Measurements from ENCODE around the gene PANK4. TPM values are rescaled to one million over a fixed set of nuclear protein-coding genes. Genes with fewer than 3 reads are reported as not detected.

Gene PANK4
- total and polyA plus RNA-seq, 10 of the 15 experiments (the other 5 are each of a cell fraction or from before 2014, with no cell fraction given) = 0.35 to 38.0 (median 18.6) TPM

DNA sequence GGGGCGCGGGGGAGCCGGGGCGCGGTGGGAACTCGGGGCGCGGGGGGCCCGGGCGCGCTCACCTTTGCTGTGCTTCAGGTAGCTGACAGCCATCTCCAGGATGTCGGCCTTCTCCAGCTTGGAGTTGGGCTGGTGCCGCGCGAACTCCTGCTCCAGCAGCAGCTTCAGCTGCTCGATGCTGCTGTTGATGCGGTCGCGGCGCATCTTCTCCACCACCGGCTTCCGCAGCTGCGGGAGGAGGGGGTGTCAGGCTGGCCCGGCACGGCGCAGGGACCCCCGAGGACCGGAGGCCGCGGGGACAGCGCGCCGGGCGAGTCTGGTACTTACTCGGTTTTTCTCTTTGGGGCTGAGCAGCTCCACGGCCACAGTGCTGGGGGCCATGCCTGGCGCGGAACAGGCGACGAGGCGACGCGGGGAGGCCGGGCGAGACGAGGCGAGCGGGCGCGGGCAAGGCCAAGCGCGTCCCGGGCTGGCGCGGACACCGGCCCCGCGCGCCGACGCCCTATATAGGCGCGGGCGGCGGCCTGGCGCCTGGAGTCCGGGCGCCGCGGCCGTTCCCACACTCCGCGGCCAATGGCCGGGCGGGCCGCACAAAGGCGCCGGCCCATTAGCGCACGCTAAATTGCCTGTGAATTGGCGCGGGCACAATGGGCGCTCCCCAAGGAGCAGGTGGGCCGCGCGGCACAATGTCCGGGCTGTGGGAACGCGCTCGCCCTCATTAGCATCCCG lies 3.6 kb upstream of the PANK4 start, which contains the start of gene HES5:
HES5 (minus strand) TSS at position 480 of the 729 bp plus-strand sequence; CDS start at position 381, 99 bp downstream.
- TF ChIP-seq SUZ12 (IDR thresholded peaks at IDR 0.05; ENCODE audit: unreplicated experiment) (peak; percentile 91), HDAC6 (IDR thresholded peaks at IDR 0.05; ENCODE audit: unreplicated experiment) (peak; percentile 76), SIN3A (IDR thresholded peaks at IDR 0.05; ENCODE audit: low read depth, low read length) (no peak)
- H3K4me2 ChIP-seq (ENCODE audit: control insufficient read depth, insufficient read depth) = peak within 1 kb of the TSS; percentile 53
- no peak within 1 kb of the TSS for H3K27ac ChIP-seq (ENCODE audit: control insufficient read depth, insufficient read depth)
- peaks cover 17% of the 10 kb centered on the region for H3K4me1 ChIP-seq (ENCODE audit: control insufficient read depth, insufficient read depth, low read length)
- BruUV-seq (replicated peaks) = no TSS peak
- peaks cover 11% of the 10 kb centered on the region for H3K79me2 ChIP-seq (ENCODE audit: control insufficient read depth, insufficient read depth, low read length)
- POLR2A ChIA-PET = interaction anchor here (1.6 kb wide), 1 partner anchor 15 kb away, joined by 4 read pairs; no protein-coding TSS in a partner anchor
- ATAC-seq = no peak
- H3K9me3 ChIP-seq (replicated peaks; ENCODE audit: control insufficient read depth, insufficient read depth, low read length) = no peaks in the 10 kb centered on the region
- H3K27me3 ChIP-seq (replicated peaks in 1 of 2; ENCODE audit: control insufficient read depth in 2 of 2, insufficient read depth in 2 of 2, low read length in 1 of 2) = peaks cover 6 to 19% of the 10 kb centered on the region in 2 experiments
- peak within 1 kb of the TSS; percentile 44; the same call in 1 of the 2 replicates for H2AFZ ChIP-seq (ENCODE audit: control insufficient read depth, low read depth, low read length)
- 4% methylated on average over 70 of the region's 91 CpGs for WGBS (ENCODE audit: insufficient coverage, insufficient replicate concordance, low lambda C conversion rate, missing lambda C conversion rate)
- in situ Hi-C loops (cut with MboI) = loop anchor here (10.0 kb wide), 1 partner anchor 325 kb away; no protein-coding TSS in a partner anchor
- H3K36me3 ChIP-seq (ENCODE audit: control insufficient read depth in 2 of 2, insufficient read depth in 2 of 2, low read length in 1 of 2) = no peaks in the 10 kb centered on the region
- intact Hi-C loops (cut with micrococcal nuclease; ENCODE audit: unreplicated experiment) = no loop called here
- CTCF ChIA-PET = interaction anchor here (1.5 to 1.6 kb wide), 2 partner anchors 16 to 115 kb away, joined by 3 to 5 read pairs; no protein-coding TSS in a partner anchor
- no peaks in the 10 kb centered on the region for H4K20me1 ChIP-seq (ENCODE audit: control insufficient read depth, insufficient read depth)
- RAD21 ChIA-PET (ENCODE audit: unreplicated experiment) = no interaction called here
- SMC1A ChIA-PET (ENCODE audit: uncharacterized antibody, unreplicated experiment) = no interaction called here
- peak within 1 kb of the TSS; percentile 5; the same call in 1 of the 2 replicates for H3K4me3 ChIP-seq
- no peak for DNase-seq (ENCODE audit: low read depth, low spot score)
- FAIRE-seq = no peak
- no peak within 1 kb of the TSS for H3K9ac ChIP-seq (ENCODE audit: control insufficient read depth, insufficient read depth, low read length)

All from GM12878 (cell line).